SK-N-SH treated with all-trans-retinoic acid at 6 μM for 48 hours (cell line): ENCODE data around the gene P3H3.

Experiments used
- ARNTL ChIP-seq: fragments of 450-650 bp; formaldehyde crosslinking; IDR thresholded peaks from 2 replicates; pipeline ENCODE4 v1.5.0; 2020; ENCODE audit warnings: low read depth, mild to moderate bottlenecking, moderate library complexity, borderline replicate concordance
- GLIS3 ChIP-seq: fragments of 250-450 bp; sonication (Bioruptor Pico); IDR thresholded peaks from 2 replicates; pipeline ENCODE4 v1.5.0; 2020; ENCODE audit warnings: mild to moderate bottlenecking, moderate library complexity
- PPARA ChIP-seq: fragments of 250-450 bp; sonication (Bioruptor Pico); IDR thresholded peaks from 2 replicates; pipeline ENCODE4 v1.5.0; 2020; ENCODE audit warnings: mild to moderate bottlenecking, borderline replicate concordance
- RARB ChIP-seq: fragments of 250-450 bp; sonication (Bioruptor Pico); IDR thresholded peaks from 2 replicates; pipeline ENCODE4 v1.8.0; 2021; ENCODE audit warnings: mild to moderate bottlenecking, moderate library complexity
- SNAI2 ChIP-seq: fragments of 250-450 bp; sonication (Bioruptor Pico); IDR thresholded peaks from 2 replicates; pipeline ENCODE4 v1.5.0; 2020; ENCODE audit warnings: mild to moderate bottlenecking, moderate library complexity
- ZFP30 ChIP-seq: fragments of 450-650 bp; formaldehyde crosslinking; IDR thresholded peaks from 2 replicates; pipeline ENCODE4 v1.5.0; 2022; ENCODE audit warnings: mild to moderate bottlenecking, moderate library complexity
- ZNF565 ChIP-seq: fragments of 450-650 bp; formaldehyde crosslinking; conservative IDR thresholded peaks from 2 replicates; pipeline ENCODE4 v1.5.0; 2020; ENCODE audit warnings: low read depth, mild to moderate bottlenecking, moderate library complexity
- ZNF8 ChIP-seq: fragments of 450-650 bp; formaldehyde crosslinking; IDR thresholded peaks from 2 replicates; pipeline ENCODE4 v1.5.0; 2020; ENCODE audit warnings: mild to moderate bottlenecking, moderate library complexity
- TF ChIP-seq, protein P1 (sequence below): fragments of 250-450 bp; sonication (Bioruptor Pico); IDR thresholded peaks from 2 replicates; pipeline ENCODE4 v1.8.0; 2020; ENCODE audit warnings: mild to moderate bottlenecking, moderate library complexity, borderline replicate concordance

GRCh38 chr12:6883252-6883651 lies 55.0 kb downstream of the P3H3 start:
- no peak for TF ChIP-seq PPARA
- no peak for TF ChIP-seq ZNF565
- TF ChIP-seq SNAI2: no peak
- TF ChIP-seq ARNTL (CRISPR knock-in tag): no peak
- no peak for TF ChIP-seq GLIS3 (CRISPR knock-in tag)
- TF ChIP-seq, protein P1, sequence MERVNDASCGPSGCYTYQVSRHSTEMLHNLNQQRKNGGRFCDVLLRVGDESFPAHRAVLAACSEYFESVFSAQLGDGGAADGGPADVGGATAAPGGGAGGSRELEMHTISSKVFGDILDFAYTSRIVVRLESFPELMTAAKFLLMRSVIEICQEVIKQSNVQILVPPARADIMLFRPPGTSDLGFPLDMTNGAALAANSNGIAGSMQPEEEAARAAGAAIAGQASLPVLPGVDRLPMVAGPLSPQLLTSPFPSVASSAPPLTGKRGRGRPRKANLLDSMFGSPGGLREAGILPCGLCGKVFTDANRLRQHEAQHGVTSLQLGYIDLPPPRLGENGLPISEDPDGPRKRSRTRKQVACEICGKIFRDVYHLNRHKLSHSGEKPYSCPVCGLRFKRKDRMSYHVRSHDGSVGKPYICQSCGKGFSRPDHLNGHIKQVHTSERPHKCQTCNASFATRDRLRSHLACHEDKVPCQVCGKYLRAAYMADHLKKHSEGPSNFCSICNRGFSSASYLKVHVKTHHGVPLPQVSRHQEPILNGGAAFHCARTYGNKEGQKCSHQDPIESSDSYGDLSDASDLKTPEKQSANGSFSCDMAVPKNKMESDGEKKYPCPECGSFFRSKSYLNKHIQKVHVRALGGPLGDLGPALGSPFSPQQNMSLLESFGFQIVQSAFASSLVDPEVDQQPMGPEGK (CRISPR knock-in tag): no peak
- TF ChIP-seq ZFP30 (CRISPR knock-in tag): no peak
- TF ChIP-seq ZNF8 (CRISPR knock-in tag): no peak
- no peak for TF ChIP-seq RARB
